Mesenchymal stem cell (in vitro differentiated cells and primary cell): Measurements from ENCODE around the gene MEGF11.

ENCODE experiments used
- DNase-seq: peaks from one replicate; pipeline ENCODE4 v3.0.0-alpha.2; 2013
- H2AFZ ChIP-seq: one replicate; pipeline ENCODE4 v1.6.1; 2013; ENCODE audit warnings: low read depth, mild to moderate bottlenecking, control low read depth, inconsistent platforms, low read length, moderate library complexity
- H2AK5ac ChIP-seq: 2 replicates; pipeline ENCODE4 v1.6.1; 2013; ENCODE audit warnings: low read length, moderate library complexity, mild to moderate bottlenecking, inconsistent platforms; ENCODE audit not compliant: severe bottlenecking
- H2BK120ac ChIP-seq: one replicate; pipeline ENCODE4 v1.6.1; 2013; ENCODE audit warnings: low read depth, mild to moderate bottlenecking, inconsistent platforms, low read length, moderate library complexity
- H2BK12ac ChIP-seq, 2 experiments: one replicate each; pipeline ENCODE4 v1.6.1; 2013; ENCODE audit warnings: inconsistent platforms in 2 of 2, low read length in 2 of 2, mild to moderate bottlenecking in 2 of 2, moderate library complexity in 2 of 2, control low read depth in 1 of 2
- H2BK15ac ChIP-seq: one replicate; pipeline ENCODE4 v1.6.1; 2013; ENCODE audit warnings: mild to moderate bottlenecking, low read depth, inconsistent platforms; ENCODE audit not compliant: poor library complexity, severe bottlenecking
- H2BK5ac ChIP-seq: 2 replicates; pipeline ENCODE4 v1.6.1; 2013; ENCODE audit warnings: low read depth, mild to moderate bottlenecking, low read length, control low read depth, inconsistent platforms; ENCODE audit not compliant: poor library complexity, severe bottlenecking
- H3K14ac ChIP-seq, 2 experiments: one replicate each; pipeline ENCODE4 v1.6.1; 2013; ENCODE audit warnings: inconsistent platforms in 2 of 2, low read length in 2 of 2, control low read depth in 1 of 2, mild to moderate bottlenecking in 1 of 2, moderate library complexity in 1 of 2
- H3K18ac ChIP-seq, 2 experiments: one replicate each; pipeline ENCODE4 v1.6.1; 2013; ENCODE audit warnings: inconsistent platforms in 2 of 2, low read length in 2 of 2, control low read depth in 1 of 2, low read depth in 1 of 2, mild to moderate bottlenecking in 1 of 2
- H3K23ac ChIP-seq, 2 experiments: one replicate each; pipeline ENCODE4 v1.6.1; 2013; ENCODE audit warnings: inconsistent platforms in 2 of 2, low read length in 2 of 2, mild to moderate bottlenecking in 2 of 2, moderate library complexity in 2 of 2, control low read depth in 1 of 2
- H3K27ac ChIP-seq: 2 replicates; pipeline ENCODE4 v1.5.1; 2013; ENCODE audit warnings: mild to moderate bottlenecking, moderate library complexity, low read length, control low read depth, inconsistent platforms; ENCODE audit not compliant: poor library complexity, severe bottlenecking
- H3K27me3 ChIP-seq, 2 experiments: 2 replicates each; pipeline versions ENCODE4 v1.6.1 to v1.7.0; 2013; ENCODE audit warnings: low read length in 2 of 2, mild to moderate bottlenecking in 2 of 2, moderate library complexity in 2 of 2, control low read depth in 1 of 2, inconsistent platforms in 1 of 2; ENCODE audit not compliant: control insufficient read depth in 1 of 2, insufficient read depth in 1 of 2
- H3K36me3 ChIP-seq, 2 experiments: 2 replicates each; pipeline versions ENCODE4 v1.6.1 to v1.7.0; 2013; ENCODE audit warnings: low read length in 2 of 2, control low read depth in 1 of 2, inconsistent platforms in 1 of 2, low read depth in 1 of 2, mild to moderate bottlenecking in 1 of 2; ENCODE audit not compliant: insufficient read depth in 2 of 2, control insufficient read depth in 1 of 2
- H3K4ac ChIP-seq, 2 experiments: one replicate each; pipeline ENCODE4 v1.6.1; 2013; ENCODE audit warnings: inconsistent platforms in 2 of 2, low read length in 2 of 2, mild to moderate bottlenecking in 2 of 2, moderate library complexity in 2 of 2, control low read depth in 1 of 2, low read depth in 1 of 2
- H3K4me1 ChIP-seq: 2 replicates; pipeline ENCODE4 v1.6.1; 2013; ENCODE audit warnings: low read depth, low read length, control low read depth; ENCODE audit not compliant: control insufficient read depth, insufficient read depth
- H3K4me2 ChIP-seq: 2 replicates; pipeline ENCODE4 v1.6.1; 2013; ENCODE audit warnings: low read length, mild to moderate bottlenecking, inconsistent platforms; ENCODE audit not compliant: poor library complexity, severe bottlenecking
- H3K4me3 ChIP-seq, 2 experiments: 2 replicates each; pipeline versions ENCODE4 v1.5.1 to v1.7.0; 2013; ENCODE audit warnings: low read length in 2 of 2, mild to moderate bottlenecking in 2 of 2, control low read depth in 1 of 2, low read depth in 1 of 2; ENCODE audit not compliant: insufficient read depth in 1 of 2
- H3K79me1 ChIP-seq: replicated peaks from 2 replicates; pipeline ENCODE4 v1.6.1; 2013; ENCODE audit warnings: mild to moderate bottlenecking, control low read depth, low read length, inconsistent platforms; ENCODE audit not compliant: poor library complexity, severe bottlenecking
- H3K9ac ChIP-seq: 2 replicates; pipeline ENCODE4 v1.7.0; 2013; ENCODE audit warnings: mild to moderate bottlenecking, low read length, moderate library complexity
- H3K9me3 ChIP-seq: 2 replicates; pipeline ENCODE4 v1.7.0; 2013; ENCODE audit warnings: mild to moderate bottlenecking, low read length; ENCODE audit not compliant: control insufficient read depth
- H4K8ac ChIP-seq: one replicate; pipeline ENCODE4 v1.6.1; 2013; ENCODE audit warnings: inconsistent platforms, mild to moderate bottlenecking, low read length, moderate library complexity
- H4K91ac ChIP-seq: one replicate; pipeline ENCODE4 v1.6.1; 2013; ENCODE audit warnings: mild to moderate bottlenecking, low read length, inconsistent platforms
- WGBS: methylation state at CpG from one replicate; pipeline ENCODE4 v1.1.7; 2013; ENCODE audit warnings: mixed read lengths; 5-methylcytosine and 5-hydroxymethylcytosine counted together

Gene MEGF11

DNA sequence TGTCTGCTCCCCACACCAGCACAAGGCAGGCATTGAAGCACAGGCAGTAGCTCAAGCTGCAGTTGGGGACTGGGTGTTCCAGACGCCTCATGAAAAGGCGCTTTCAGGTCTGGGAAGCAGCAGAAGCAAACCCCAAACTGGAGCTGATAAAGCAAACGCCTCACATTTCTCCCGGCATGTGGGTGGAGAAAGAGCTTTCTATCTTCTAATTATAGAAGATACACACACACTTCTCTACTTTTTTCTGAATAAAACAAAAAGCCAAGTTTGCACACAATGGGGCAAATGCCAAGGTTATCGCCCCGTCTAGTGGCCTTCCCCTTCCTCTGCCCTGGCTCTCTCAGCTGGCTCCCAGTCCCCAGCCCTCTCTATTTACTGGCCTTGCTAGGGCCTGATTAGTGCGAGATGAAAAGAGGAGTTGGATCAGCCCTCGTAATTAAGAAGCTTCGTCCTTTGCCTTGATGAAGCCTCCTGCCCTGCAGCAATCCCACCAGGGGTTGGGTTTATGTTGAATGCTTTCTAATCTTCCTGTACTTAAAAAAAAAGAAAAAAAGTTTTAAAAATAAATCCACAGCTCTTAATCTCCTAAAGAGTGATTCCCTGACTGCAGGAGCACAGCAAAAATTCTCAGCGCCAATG, 120.2 kb downstream of the MEGF11 start:
- no peak overlapping the region for H3K23ac ChIP-seq
- no peak overlapping the region for H3K14ac ChIP-seq
- no peak overlapping the region for H3K4me3 ChIP-seq
- H3K4me1 ChIP-seq, result peaks cover 13% of the 10 kb centered on the region
- no peak overlapping the region for H4K8ac ChIP-seq
- no peak overlapping the region for H2BK15ac ChIP-seq
- H3K27me3 ChIP-seq, result peaks cover 13 to 97% of the 10 kb centered on the region in 2 experiments
- 81% methylated on average over 2 of the region's 10 CpGs for WGBS
- H3K9ac ChIP-seq, result no peak overlapping the region
- no peak for DNase-seq
- H3K4me2 ChIP-seq, result no peak overlapping the region
- H3K9me3 ChIP-seq, result no peaks in the 10 kb centered on the region
- H2BK12ac ChIP-seq, result no peak overlapping the region
- no peak overlapping the region for H2AFZ ChIP-seq
- H3K27ac ChIP-seq, result no peak overlapping the region
- no peak overlapping the region for H2BK5ac ChIP-seq
- H3K79me1 ChIP-seq, result no peaks in the 10 kb centered on the region
- H3K4ac ChIP-seq, result no peak overlapping the region
- no peak overlapping the region for H2BK120ac ChIP-seq
- no peak overlapping the region for H4K91ac ChIP-seq
- H2AK5ac ChIP-seq, result no peak overlapping the region
- H3K18ac ChIP-seq, result no peak overlapping the region
- H3K36me3 ChIP-seq, result no peaks in the 10 kb centered on the region

- Histone ChIP-seq H2BK120ac (no peak overlapping the region), H3K18ac (no peak overlapping the region), H3K79me1 (no peaks in the 10 kb centered on the region), H2BK5ac (no peak overlapping the region), H3K4ac (no peak overlapping the region), H2AK5ac (no peak overlapping the region), H3K36me3 (no peaks in the 10 kb centered on the region), H2AFZ (no peak overlapping the region), H2BK15ac (no peak overlapping the region), H3K4me1 (peaks cover 21% of the 10 kb centered on the region), H3K4me3 (no peak overlapping the region), H3K9me3 (no peaks in the 10 kb centered on the region), H3K27me3 (peaks cover 13 to 99% of the 10 kb centered on the region in 2 experiments), H3K27ac (no peak overlapping the region), H4K91ac (no peak overlapping the region), H3K14ac (no peak overlapping the region), H3K9ac (no peak overlapping the region), H2BK12ac (no peak overlapping the region), H4K8ac (no peak overlapping the region), H3K23ac (no peak overlapping the region), H3K4me2 (no peak overlapping the region)
- DNase-seq, result no peak
- WGBS, result 69% methylated on average over 4 of the region's 5 CpGs
These were observed 121.2 kb downstream of the MEGF11 start for GRCh38 chr15:66132251-66132816.

GRCh38 chr15:66131831-66132230, 121.7 kb downstream of the MEGF11 start:
- no peak overlapping the region for H4K91ac ChIP-seq
- H4K8ac ChIP-seq, result no peak overlapping the region
- H3K18ac ChIP-seq, result no peak overlapping the region
- H2AK5ac ChIP-seq, result no peak overlapping the region
- H2BK12ac ChIP-seq, result no peak overlapping the region
- H3K79me1 ChIP-seq, result no peaks in the 10 kb centered on the region
- no peak overlapping the region for H3K4ac ChIP-seq
- no peaks in the 10 kb centered on the region for H3K36me3 ChIP-seq
- H2BK120ac ChIP-seq, result no peak overlapping the region
- H2AFZ ChIP-seq, result no peak overlapping the region
- H3K9me3 ChIP-seq, result no peaks in the 10 kb centered on the region
- no peak overlapping the region for H3K14ac ChIP-seq
- peaks cover 22% of the 10 kb centered on the region for H3K4me1 ChIP-seq
- no peak overlapping the region for H3K4me3 ChIP-seq
- H2BK5ac ChIP-seq, result no peak overlapping the region
- no peak overlapping the region for H3K27ac ChIP-seq
- no peak overlapping the region for H2BK15ac ChIP-seq
- no peak overlapping the region for H3K23ac ChIP-seq
- no peak for DNase-seq
- no peak overlapping the region for H3K4me2 ChIP-seq
- no peak overlapping the region for H3K9ac ChIP-seq
- peaks cover 13 to 99% of the 10 kb centered on the region in 2 experiments for H3K27me3 ChIP-seq
- WGBS, result 73% methylated on average over 6 of the region's 6 CpGs

DNA sequence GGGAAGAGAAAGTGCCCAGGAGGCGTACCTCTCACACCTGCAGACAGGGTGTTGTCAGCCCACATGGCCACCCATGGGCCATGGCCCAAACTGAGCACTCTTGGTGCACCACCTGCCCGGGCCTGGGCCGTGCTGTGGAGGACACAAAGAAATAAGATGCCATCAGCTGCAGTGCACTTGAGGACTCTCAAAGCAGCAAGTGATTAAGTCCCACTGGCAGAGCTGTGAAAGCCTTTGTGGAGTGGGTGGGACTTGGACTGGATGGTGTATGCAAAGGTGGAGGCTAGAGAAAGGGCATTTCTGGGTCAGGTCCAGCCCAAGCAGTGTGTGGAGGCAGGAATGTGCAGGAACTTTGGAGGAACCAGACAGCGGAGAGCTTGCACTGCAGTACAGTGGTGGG, 122.3 kb downstream of the MEGF11 start:
- Histone ChIP-seq H2AFZ (no peak overlapping the region), H3K4me1 (peaks cover 22% of the 10 kb centered on the region), H4K8ac (no peak overlapping the region), H3K9ac (no peak overlapping the region), H2BK5ac (no peak overlapping the region), H3K79me1 (no peaks in the 10 kb centered on the region), H3K27me3 (peaks cover 13 to 99% of the 10 kb centered on the region in 2 experiments), H3K27ac (no peak overlapping the region), H3K4ac (no peak overlapping the region), H2BK15ac (no peak overlapping the region), H3K36me3 (no peaks in the 10 kb centered on the region), H2BK120ac (no peak overlapping the region), H3K4me3 (no peak overlapping the region), H3K18ac (no peak overlapping the region), H3K23ac (no peak overlapping the region), H3K14ac (no peak overlapping the region), H3K9me3 (no peaks in the 10 kb centered on the region), H3K4me2 (no peak overlapping the region), H2BK12ac (no peak overlapping the region), H2AK5ac (no peak overlapping the region), H4K91ac (no peak overlapping the region)
- WGBS, result 65% methylated on average over 4 of the region's 4 CpGs
- no peak for DNase-seq
